Heart left ventricle (tissue), 16 donors: ENCODE data around the gene ZBTB45. TPM values are rescaled to one million over a fixed set of nuclear protein-coding genes. Genes with fewer than 3 reads are reported as not detected.

Experiments
- ATAC-seq, 4 donors: fragments of 200-7000 bp; cut with Tn5 transposase; one replicate each; pipeline ENCODE4 v1.9.1; 2020 to 2022; ENCODE audit warnings: moderate library complexity in 4 of 4, mild to moderate bottlenecking in 3 of 4, moderate number of reproducible peaks in 1 of 4
- DNase-seq, 5 donors: peaks; one replicate each; pipeline ENCODE4 v3.0.0-alpha.2; 2020
- H3K27ac ChIP-seq, 12 donors: fragments of 200-600 bp; sonication (generic) in 4 of 12; one replicate each; pipeline versions ENCODE4 v1.5.0 to v1.8.0; 2016 to 2022; ENCODE audit warnings: mild to moderate bottlenecking in 2 of 12
- H3K27me3 ChIP-seq, 9 donors: fragments of 200-600 bp; sonication (generic) in 2 of 9; one replicate each; pipeline versions ENCODE4 v1.5.1 to v1.8.0; 2016 to 2022; ENCODE audit warnings: mild to moderate bottlenecking in 3 of 9
- H3K36me3 ChIP-seq, 9 donors: fragments of 200-600 bp; sonication (generic) in 2 of 9; one replicate each; pipeline versions ENCODE4 v1.5.0 to v1.8.0; 2018 to 2022; ENCODE audit warnings: mild to moderate bottlenecking in 2 of 9
- H3K4me1 ChIP-seq, 12 donors: fragments of 200-600 bp; sonication (generic) in 4 of 12; one replicate each; pipeline versions ENCODE4 v1.5.0 to v1.8.0; 2016 to 2022; ENCODE audit warnings: mild to moderate bottlenecking in 3 of 12
- H3K4me3 ChIP-seq, 12 donors: fragments of 200-600 bp; sonication (generic) in 4 of 12; one replicate each; pipeline versions ENCODE4 v1.5.0 to v1.8.0; 2017 to 2022; ENCODE audit warnings: mild to moderate bottlenecking in 9 of 12, moderate library complexity in 4 of 12
- H3K9me3 ChIP-seq, 12 donors: fragments of 200-600 bp; sonication (generic) in 4 of 12; one replicate each; pipeline versions ENCODE4 v1.5.0 to v1.8.0; 2016 to 2022; ENCODE audit warnings: mild to moderate bottlenecking in 1 of 12
- CTCF ChIP-seq, 12 donors: fragments of 200-600 bp; sonication (generic) in 4 of 12; IDR thresholded peaks; one replicate each; pipeline versions ENCODE4 v1.5.0 to v1.8.0; 2018 to 2022; ENCODE audit warnings: antibody characterized with exemption in 12 of 12, mild to moderate bottlenecking in 5 of 12
- POLR2A ChIP-seq, 2 donors: fragments of 450-650 bp; IDR thresholded peaks; one replicate each; pipeline ENCODE4 v1.6.1; 2017; ENCODE audit warnings: antibody characterized with exemption in 2 of 2, mild to moderate bottlenecking in 2 of 2, moderate library complexity in 2 of 2
- WGBS, 4 donors: extraction: QIAGEN DNeasy Blood & Tissue Kit in 2 of 4; methylation state at CpG; one replicate each; pipeline versions ENCODE4 v1.1.5 to v1.1.7; 2013 to 2018; 5-methylcytosine and 5-hydroxymethylcytosine counted together
- intact Hi-C, 10 donors: fragments of 100-400 bp; cut with DNase I; formaldehyde crosslinking; loops; one replicate each; pipeline versions ENCODE4 v1.11.1 to v1.14.2; 2022
- long read RNA-seq, 3 donors: library from polyadenylated mRNA; unstranded; transcript quantifications; one replicate each; pipeline ENCODE4 v2.0.0, GENCODE V29; 2020 to 2021
- polyA plus RNA-seq, 2 donors: library from polyadenylated mRNA; stranded (reverse); fragments of 200-250 nt; gene quantifications; one replicate each; pipeline ENCODE4 v1.2.3, GENCODE V29; 2013
- total RNA-seq, 9 donors: library from RNA; depleted of rRNA in 2 of 9; stranded (reverse); fragments of >200 nt in 2 of 9; fragmentation: NEBNext Ultra II Directional in 3 of 9; extraction: Animal tissue kit (Norgen Biotek cat#: 25700) in 3 of 9; gene quantifications; one replicate each; pipeline versions ENCODE4 v1.1.0 to v1.2.4, GENCODE V29; 2016 to 2023
- donor health status: ischemic (EF 13 %, LVEDD 7.1; RV severe dilation, severe dysfunction).
- donor health status: healthy with polysubstance abuse.
- donor health status: DM: no; HTN: yes; CAD: no.
- donor health status: DM: no; HTN: no; CAD: no.
- donor health status: ischemic (EF 25% LVEDD 6.9; RV normal size, moderate dysfunction).
- donor health status: ischemic (EF 25% LVEDD 5.7; RV mildly dilated, moderate dysfunction).
- donor health status: healthy.
- donor health status: DM: yes; HTN: yes; CAD: no.
- donor health status: ischemic (EF 35%, LVEDD 5.7; RV mildly dilated, moderate dysfunction).
- donor health status: nonischemic (EF 11% LVEDD 7.7; RV severe dilation, severe dysfunction).
- donor health status: DM: yes; HTN: yes; CAD: no.
- donor health status: PGD.
- donor health status: ischemic (EF 29% LVEDD 5.4; RV normal size, mild dysfunction).
- donor health status: nonischemic (EF 23%, LVEDD 6.1; RV moderate dilation, normal function).

Gene ZBTB45
- total RNA-seq: 10 to 100 TPM in 8 of 9 donors, 1 to 10 TPM in 1; 9.0 to 13.4 (median 10.5) TPM
- polyA plus RNA-seq: 1 to 10 TPM; 6.9 to 9.2 TPM
- long read RNA-seq, donor 1, partial matches to known transcripts: 10 of 12 reads
- long read RNA-seq, donor 1, other reads (novel, unspliced or antisense): 0 of 12 reads
- long read RNA-seq, donor 2, partial matches to known transcripts: 2 of 4 reads
- long read RNA-seq, donor 2, other reads (novel, unspliced or antisense): 0 of 4 reads
- long read RNA-seq, donor 3, partial matches to known transcripts: 1 of 2 reads
- long read RNA-seq, donor 3, other reads (novel, unspliced or antisense): 0 of 2 reads

GRCh38 chr19:58519355-58520256 is at the start of gene ZBTB45:
TSS of gene ZBTB45 (minus strand) at chr19:58519810. CDS start at chr19:58517673, 2,137 bp downstream.
- H3K36me3 ChIP-seq: peaks cover 0 to 24% (median 17%) of the 10 kb centered on the region in 9 donors
- TF ChIP-seq POLR2A (IDR thresholded peaks at IDR 0.05) (peak in 1 of 2 donors; percentile 42), CTCF (IDR thresholded peaks at IDR 0.05) (peak; percentile 36 to 78 (median 56))
- no peaks in the 10 kb centered on the region for H3K27me3 ChIP-seq
- 0 to 1% (median 1%) methylated on average over 62 to 87 of the region's 87 CpGs for WGBS, 4 donors
- H3K4me1 ChIP-seq: peaks cover 7 to 53% (median 32%) of the 10 kb centered on the region in 12 donors
- peak; percentile 93 to 94 (median 93) for DNase-seq
- intact Hi-C loops: loop anchor here in 5 of 10 donors (1.0 to 2.0 kb wide), 6 partner anchors 19 to 337 kb away; partner anchors contain the start of genes TRIM28 (in 2 of the 5), MZF1 (in 1 of the 5) and ZNF274 (in 1 of the 5)
- peak; percentile 90 to 95 (median 94) for ATAC-seq
- peak within 1 kb of the TSS; percentile 79 to 99 (median 94) for H3K27ac ChIP-seq
- peak within 1 kb of the TSS; percentile 70 to 97 (median 86) for H3K4me3 ChIP-seq
- no peaks in the 10 kb centered on the region for H3K9me3 ChIP-seq

GRCh38 chr19:58568453-58569130 is 49.0 kb upstream of the ZBTB45 start:
- DNase-seq: peak in 3 of 5 donors; percentile 9 to 23 (median 11)
- WGBS, 4 donors: 88 to 99% (median 93%) methylated on average over 4 of the region's 4 CpGs
- Histone ChIP-seq H3K4me3 (no peak overlapping the region), H3K36me3 (peaks cover 0 to 44% (median 23%) of the 10 kb centered on the region in 9 donors), H3K4me1 (peaks cover 0 to 16% (median 6%) of the 10 kb centered on the region in 12 donors), H3K27me3 (peaks cover 0 to 3% (median 0%) of the 10 kb centered on the region in 9 donors), H3K27ac (no peak overlapping the region), H3K9me3 (no peaks in the 10 kb centered on the region)
- no peak for TF ChIP-seq POLR2A (IDR thresholded peaks at IDR 0.05)
- TF ChIP-seq CTCF (IDR thresholded peaks at IDR 0.05): no peak
- ATAC-seq: no peak
- intact Hi-C loops: no loop called here

GRCh38 chr19:58566989-58567388 is 47.4 kb upstream of the ZBTB45 start:
- DNase-seq (peak in 1 of 5 donors; percentile 15), ATAC-seq (no peak)
- H3K36me3 ChIP-seq: peaks cover 0 to 44% (median 23%) of the 10 kb centered on the region in 9 donors
- peaks cover 0 to 17% (median 0%) of the 10 kb centered on the region in 9 donors for H3K27me3 ChIP-seq
- H3K27ac ChIP-seq: no peak overlapping the region
- no peak overlapping the region for H3K4me3 ChIP-seq
- H3K4me1 ChIP-seq: peaks cover 4 to 26% (median 17%) of the 10 kb centered on the region in 12 donors
- 93 to 99% (median 96%) methylated on average over 5 of the region's 5 CpGs for WGBS, 4 donors
- no peaks in the 10 kb centered on the region for H3K9me3 ChIP-seq
- TF ChIP-seq CTCF (IDR thresholded peaks at IDR 0.05) (no peak), POLR2A (IDR thresholded peaks at IDR 0.05) (no peak)
- intact Hi-C loops: no loop called here
